Pancreas (tissue), 10 donors: ENCODE results near the gene UTP4. TPM values are rescaled to one million over a fixed set of nuclear protein-coding genes. Genes with fewer than 3 reads are reported as not detected.

Experiments
- ATAC-seq, 4 donors: fragments of 200-7000 bp; cut with Tn5 transposase; one replicate each; pipeline versions ENCODE4 v1.8.0 to v1.9.1; 2020; ENCODE audit warnings: mild to moderate bottlenecking in 4 of 4, moderate library complexity in 4 of 4
- DNase-seq, 6 donors: peaks; one replicate each; pipeline ENCODE4 v3.0.0-alpha.2; 2020
- FAIRE-seq: peaks from 2 replicates; lab custom pipeline; 2012; peaks lifted over from hg19 to GRCh38; lab: Jason Lieb, UNC
- H3K27ac ChIP-seq, 4 donors: fragments of 200-600 bp; sonication (generic); 1 replicate in 3 of 4; 2 replicates in 1 of 4; pipeline versions ENCODE4 v1.5.0 to v1.8.0; 2020
- H3K27me3 ChIP-seq, 4 donors: fragments of 200-600 bp; one replicate each; pipeline ENCODE4 v1.8.0; 2021
- H3K36me3 ChIP-seq, 3 donors: fragments of 200-600 bp; sonication (generic) in 1 of 3; one replicate each; pipeline versions ENCODE4 v1.5.0 to v1.8.0; 2020 to 2021
- H3K4me1 ChIP-seq, 3 donors: fragments of 200-600 bp; one replicate each; pipeline ENCODE4 v1.8.0; 2021
- H3K4me3 ChIP-seq, 4 donors: fragments of 200-600 bp; sonication (generic) in 2 of 4; one replicate each; pipeline versions ENCODE4 v1.5.0 to v1.8.0; 2020 to 2021
- H3K9me3 ChIP-seq, 4 donors: fragments of 200-600 bp; one replicate each; pipeline ENCODE4 v1.8.0; 2021
- WGBS, 2 donors: extraction: QIAGEN DNeasy Blood & Tissue Kit; methylation state at CpG; one replicate each; pipeline ENCODE4 v1.1.7; 2013; 5-methylcytosine and 5-hydroxymethylcytosine counted together
- intact Hi-C, 3 donors: fragments of 100-400 bp; cut with DNase I; formaldehyde crosslinking; loops; one replicate each; pipeline versions ENCODE4 v1.11.1 to v1.14.2; 2022
- polyA plus RNA-seq, 2 donors: library from polyadenylated mRNA; stranded (reverse); fragments of 200-250 nt; gene quantifications; one replicate each; pipeline ENCODE4 v1.2.3, GENCODE V29; 2013
- total RNA-seq, 6 donors: library from RNA; stranded (reverse); fragmentation: NEBNext Ultra II Directional in 4 of 6; extraction: Animal tissue kit (Norgen Biotek cat#: 25700) in 4 of 6; gene quantifications; one replicate each; pipeline versions ENCODE4 v1.2.1 to v1.2.4, GENCODE V29; 2021 to 2023
- TF ChIP-seq, protein P1 (sequence below), 4 donors: fragments of 200-600 bp; sonication (generic) in 3 of 4; IDR thresholded peaks; one replicate each; pipeline versions ENCODE4 v1.5.0 to v1.8.0; 2021; ENCODE audit warnings: antibody characterized with exemption in 4 of 4
- donor health status: healthy with polysubstance abuse.
- donor health status: DM: no; HTN: no; CAD: no; lungs with moderate emphysema.
- donor health status: DM: no; HTN: no; CAD: no.
- donor health status: control.
- donor health status: control.
- donor health status: Bipolar disorder and iron deficiency.
- donor health status: DM: yes; HTN: yes; CAD: no.
- donor health status: DM: no; HTN: no; CAD: no.
- donor health status: DM: no; HTN: no; CAD: no.
- donor health status: DM: yes; HTN: yes; CAD: no.

The UTP4 gene
- total and polyA plus RNA-seq, 8 donors, result 11.6 to 29.0 (median 21.8) TPM

DNA sequence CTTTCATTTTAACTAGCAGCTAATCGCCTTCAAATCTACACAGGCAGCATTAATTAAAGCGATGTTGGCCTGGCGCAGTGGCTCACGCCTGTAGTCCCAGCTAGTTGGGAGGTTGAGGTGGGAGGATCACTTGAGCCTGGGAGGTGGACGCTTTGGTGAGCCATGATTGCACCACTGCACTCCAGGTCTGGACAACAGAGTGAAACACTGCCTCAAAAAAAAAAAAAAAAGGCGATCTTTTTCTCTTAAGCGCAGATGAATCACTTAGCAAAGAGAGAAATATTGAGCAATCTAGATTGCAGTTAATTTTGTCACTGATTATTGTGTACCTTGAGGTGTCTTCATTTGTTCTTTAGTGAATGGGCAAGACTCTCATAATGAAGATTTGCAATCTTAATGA is 66.9 kb downstream of the UTP4 start:
- DNase-seq, result no peak
- peaks cover 1 to 12% (median 8%) of the 10 kb centered on the region in 3 donors for H3K4me1 ChIP-seq
- H3K9me3 ChIP-seq, result no peaks in the 10 kb centered on the region
- TF ChIP-seq, protein P1, sequence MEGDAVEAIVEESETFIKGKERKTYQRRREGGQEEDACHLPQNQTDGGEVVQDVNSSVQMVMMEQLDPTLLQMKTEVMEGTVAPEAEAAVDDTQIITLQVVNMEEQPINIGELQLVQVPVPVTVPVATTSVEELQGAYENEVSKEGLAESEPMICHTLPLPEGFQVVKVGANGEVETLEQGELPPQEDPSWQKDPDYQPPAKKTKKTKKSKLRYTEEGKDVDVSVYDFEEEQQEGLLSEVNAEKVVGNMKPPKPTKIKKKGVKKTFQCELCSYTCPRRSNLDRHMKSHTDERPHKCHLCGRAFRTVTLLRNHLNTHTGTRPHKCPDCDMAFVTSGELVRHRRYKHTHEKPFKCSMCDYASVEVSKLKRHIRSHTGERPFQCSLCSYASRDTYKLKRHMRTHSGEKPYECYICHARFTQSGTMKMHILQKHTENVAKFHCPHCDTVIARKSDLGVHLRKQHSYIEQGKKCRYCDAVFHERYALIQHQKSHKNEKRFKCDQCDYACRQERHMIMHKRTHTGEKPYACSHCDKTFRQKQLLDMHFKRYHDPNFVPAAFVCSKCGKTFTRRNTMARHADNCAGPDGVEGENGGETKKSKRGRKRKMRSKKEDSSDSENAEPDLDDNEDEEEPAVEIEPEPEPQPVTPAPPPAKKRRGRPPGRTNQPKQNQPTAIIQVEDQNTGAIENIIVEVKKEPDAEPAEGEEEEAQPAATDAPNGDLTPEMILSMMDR (IDR thresholded peaks at IDR 0.05), result no peak
- FAIRE-seq, result no peak
- 93 to 96% methylated on average over 7 of the region's 7 CpGs for WGBS, 2 donors
- H3K4me3 ChIP-seq, result no peak overlapping the region
- intact Hi-C loops, result no loop called here
- no peak for ATAC-seq
- H3K27ac ChIP-seq, result no peak overlapping the region
- no peaks in the 10 kb centered on the region for H3K27me3 ChIP-seq
- no peaks in the 10 kb centered on the region for H3K36me3 ChIP-seq

DNA sequence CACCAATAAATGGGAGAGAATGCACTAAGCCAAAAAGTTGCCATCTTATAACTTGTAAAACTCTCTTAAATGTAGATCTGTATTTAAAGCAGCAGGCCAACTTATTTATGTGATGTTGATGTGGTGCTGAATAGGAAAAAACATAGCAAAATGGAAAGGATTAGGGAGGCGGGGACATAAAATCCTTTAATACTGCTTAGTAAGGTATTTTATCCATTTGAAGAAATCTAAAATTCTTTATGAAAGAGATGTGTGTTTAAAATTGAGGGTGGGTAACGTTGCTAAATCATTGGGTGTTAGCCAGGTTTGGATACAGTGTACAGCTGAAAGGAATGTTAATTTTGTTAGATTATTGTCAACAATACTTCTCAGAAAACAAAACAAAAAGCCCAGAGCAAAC is 68.8 kb downstream of the UTP4 start:
- Histone ChIP-seq H3K9me3 (no peaks in the 10 kb centered on the region), H3K27ac (no peak overlapping the region), H3K4me1 (peaks cover 0 to 5% (median 3%) of the 10 kb centered on the region in 3 donors), H3K27me3 (no peaks in the 10 kb centered on the region), H3K36me3 (no peaks in the 10 kb centered on the region), H3K4me3 (no peak overlapping the region)
- DNase-seq (no peak), ATAC-seq (no peak), FAIRE-seq (no peak)
- 60 to 68% methylated on average over 2 of the region's 2 CpGs for WGBS, 2 donors
- TF ChIP-seq, protein P1 (IDR thresholded peaks at IDR 0.05), result no peak
- intact Hi-C loops, result no loop called here

DNA sequence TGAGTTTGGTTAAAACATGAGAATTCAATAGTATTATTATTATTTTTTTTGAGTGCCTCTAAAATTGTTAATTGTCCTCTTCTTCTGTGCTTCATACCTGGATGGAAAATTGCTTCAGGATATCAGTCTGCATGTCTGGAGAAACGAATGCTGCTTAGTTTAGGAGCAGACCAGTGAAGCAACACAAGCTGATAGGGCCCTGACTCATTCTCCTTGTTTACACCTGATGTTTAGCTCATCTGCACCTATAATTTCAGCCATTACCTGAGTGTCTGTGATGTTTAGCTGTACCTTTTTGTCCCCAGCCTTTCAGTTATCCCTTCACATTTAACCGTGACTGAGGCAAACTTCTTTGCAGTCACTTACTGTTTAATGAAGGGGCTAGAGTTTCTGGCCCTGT is 69.3 kb downstream of the UTP4 start:
- 41 to 46% methylated on average over 2 of the region's 2 CpGs for whole genome bisulfite sequencing, 2 donors
- H3K9me3 ChIP-seq, result no peaks in the 10 kb centered on the region
- DNase-seq, result no peak
- no peak for FAIRE-seq
- peak in 2 of 4 donors; percentile 44 to 50 for ATAC-seq
- TF ChIP-seq, protein P1 (IDR thresholded peaks at IDR 0.05), result no peak
- no peaks in the 10 kb centered on the region for H3K36me3 ChIP-seq
- peaks cover 0 to 5% (median 3%) of the 10 kb centered on the region in 3 donors for H3K4me1 ChIP-seq
- no peak overlapping the region for H3K27ac ChIP-seq
- H3K4me3 ChIP-seq, result no peak overlapping the region
- H3K27me3 ChIP-seq, result no peaks in the 10 kb centered on the region
- intact Hi-C loops, result no loop called here

DNA sequence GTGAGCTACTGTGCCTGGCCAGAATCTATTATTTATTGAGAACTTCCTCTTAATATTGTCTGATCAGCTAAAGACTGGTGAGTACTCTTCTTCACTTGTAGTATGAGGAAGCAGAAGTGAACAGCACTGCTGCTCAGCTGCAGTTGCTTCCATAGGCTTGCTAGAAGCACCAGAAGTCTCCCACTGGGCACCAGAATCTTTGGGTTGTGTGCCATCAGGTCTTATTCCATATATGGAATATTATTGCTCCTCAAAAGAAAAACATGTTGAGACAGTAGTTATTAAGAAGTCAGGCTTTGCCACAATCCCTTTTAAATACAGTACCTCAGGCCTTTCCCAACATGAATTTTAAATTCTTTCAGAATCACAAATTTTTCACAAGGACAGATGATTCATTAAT is 71.7 kb downstream of the UTP4 start:
- FAIRE-seq (no peak), DNase-seq (no peak), ATAC-seq (peak in 1 of 4 donors; percentile 45)
- Histone ChIP-seq H3K4me1 (peaks cover 0 to 5% (median 3%) of the 10 kb centered on the region in 3 donors), H3K9me3 (no peaks in the 10 kb centered on the region), H3K36me3 (no peaks in the 10 kb centered on the region), H3K27ac (no peak overlapping the region), H3K27me3 (no peaks in the 10 kb centered on the region), H3K4me3 (no peak overlapping the region)
- intact Hi-C loops, result no loop called here
- TF ChIP-seq, protein P1 (IDR thresholded peaks at IDR 0.05), result no peak

DNA sequence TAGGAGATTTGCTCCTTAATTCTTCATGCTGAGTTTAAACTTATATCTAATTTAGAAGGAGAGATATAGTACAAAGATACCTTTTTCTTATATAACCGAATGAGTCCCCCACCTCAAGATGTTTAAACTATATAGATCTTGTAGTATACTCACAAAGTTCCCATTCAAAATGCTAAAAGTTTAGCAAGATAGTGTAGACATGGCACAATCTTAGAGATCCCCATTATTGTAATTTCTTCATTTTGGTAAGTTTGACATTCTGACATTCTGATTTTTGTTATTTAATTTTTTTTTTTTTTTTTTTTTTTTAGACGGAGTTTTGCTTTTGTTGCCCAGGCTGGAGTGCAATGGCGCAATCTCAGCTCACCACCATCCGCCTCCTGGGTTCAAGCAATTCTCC is 77.3 kb downstream of the UTP4 start:
- no peak for FAIRE-seq
- Histone ChIP-seq H3K4me1 (no peaks in the 10 kb centered on the region), H3K36me3 (no peaks in the 10 kb centered on the region), H3K9me3 (no peaks in the 10 kb centered on the region), H3K4me3 (no peak overlapping the region), H3K27me3 (no peaks in the 10 kb centered on the region), H3K27ac (no peak overlapping the region)
- intact Hi-C loops, result no loop called here
- TF ChIP-seq, protein P1 (IDR thresholded peaks at IDR 0.05), result no peak
- no peak for ATAC-seq
- no peak for DNase-seq
- 94 to 96% methylated on average over 4 of the region's 4 CpGs for WGBS, 2 donors
